Measurements from ENCODE around the gene SEMA3G. TPM values are rescaled to one million over a fixed set of nuclear protein-coding genes. Genes with fewer than 3 reads are reported as not detected.

SEMA3G gene
- total RNA-seq, 1 experiment from 2014 or later = 1.6 TPM

DNA sequence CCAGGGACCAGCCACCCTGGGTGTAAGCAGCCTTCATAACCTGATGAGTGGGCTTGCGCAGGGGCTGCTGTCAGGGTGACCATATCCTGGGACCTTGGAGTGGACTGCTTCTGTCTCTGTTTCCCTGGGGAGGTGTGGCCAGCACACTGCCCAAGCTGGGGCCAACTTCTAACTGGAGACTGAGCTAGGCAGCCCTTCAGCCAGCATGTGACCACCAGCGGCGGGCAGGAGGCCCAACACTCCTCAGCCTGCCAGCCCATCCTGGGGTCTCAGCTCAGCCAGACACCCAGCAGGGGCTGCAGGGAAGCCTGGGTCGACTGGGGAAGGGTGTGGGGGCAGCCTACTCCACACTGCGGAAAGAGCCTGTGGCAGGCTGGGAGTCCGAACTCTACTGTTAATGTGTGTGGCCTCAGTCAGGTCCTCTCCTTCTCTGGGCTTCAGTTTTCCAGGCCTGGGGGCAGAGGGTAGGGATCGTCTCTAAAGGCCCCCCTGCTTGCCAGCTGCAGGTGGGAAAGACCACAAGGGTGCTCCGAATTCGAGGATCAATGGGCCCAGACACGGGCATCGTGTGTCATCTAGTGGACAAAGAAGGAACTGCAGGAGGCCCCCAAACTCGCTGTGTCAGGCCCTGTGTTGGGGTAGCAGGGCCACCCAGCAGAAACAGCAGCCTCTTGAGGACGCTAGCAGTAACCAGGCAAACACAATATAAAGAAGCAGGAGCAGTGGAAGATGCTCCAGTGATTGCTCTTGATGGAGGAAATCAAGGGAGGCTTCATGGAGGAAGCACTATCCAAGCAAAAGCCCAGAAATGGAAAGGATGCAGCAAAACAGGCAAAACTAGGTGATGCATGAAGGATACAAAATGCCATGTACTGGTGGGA lies 2.0 kb upstream of the SEMA3G start (continued):
- TF ChIP-seq, protein P1, sequence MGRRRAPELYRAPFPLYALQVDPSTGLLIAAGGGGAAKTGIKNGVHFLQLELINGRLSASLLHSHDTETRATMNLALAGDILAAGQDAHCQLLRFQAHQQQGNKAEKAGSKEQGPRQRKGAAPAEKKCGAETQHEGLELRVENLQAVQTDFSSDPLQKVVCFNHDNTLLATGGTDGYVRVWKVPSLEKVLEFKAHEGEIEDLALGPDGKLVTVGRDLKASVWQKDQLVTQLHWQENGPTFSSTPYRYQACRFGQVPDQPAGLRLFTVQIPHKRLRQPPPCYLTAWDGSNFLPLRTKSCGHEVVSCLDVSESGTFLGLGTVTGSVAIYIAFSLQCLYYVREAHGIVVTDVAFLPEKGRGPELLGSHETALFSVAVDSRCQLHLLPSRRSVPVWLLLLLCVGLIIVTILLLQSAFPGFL (CRISPR knock-in tag; IDR thresholded peaks at IDR 0.05; ENCODE audit: borderline replicate concordance) = no peak
- no peak for TF ChIP-seq ZNF396 (CRISPR knock-in tag; IDR thresholded peaks at IDR 0.05; ENCODE audit: borderline replicate concordance)
- peak; percentile 87 for TF ChIP-seq ZNF423 (CRISPR knock-in tag; IDR thresholded peaks at IDR 0.05)
- no peak for TF ChIP-seq SOX15 (CRISPR knock-in tag; IDR thresholded peaks at IDR 0.05)

DNA sequence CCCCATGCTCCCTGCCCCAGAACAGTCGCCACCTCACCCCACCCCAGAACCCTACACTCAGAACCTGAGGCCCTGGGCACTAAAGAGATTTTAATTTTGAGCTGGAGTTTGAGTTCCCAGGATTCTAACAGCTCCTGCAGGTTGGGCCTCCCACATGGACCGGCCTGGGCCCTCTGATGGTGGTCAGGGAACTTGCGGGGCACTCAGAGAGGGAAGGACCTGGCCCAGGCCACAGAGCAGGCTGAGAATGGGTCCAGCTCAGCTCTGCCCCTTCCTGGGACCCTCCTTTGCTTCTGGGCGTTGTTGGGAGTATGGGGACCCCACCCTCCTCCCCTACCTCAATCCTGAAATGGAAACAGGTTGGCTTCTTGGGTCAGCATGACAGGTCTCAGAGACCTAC lies 1.1 kb upstream of the SEMA3G start:
- POLR2A ChIA-PET = no interaction called here
- no peaks in the 10 kb centered on the region; the same call in 1 of the 2 replicates for H3K27me3 Mint-ChIP-seq (ENCODE audit: low read depth)
- CTCF ChIA-PET = interaction anchor here (0.8 to 7.4 kb wide), 22 partner anchors 7 to 450 kb away, joined by 3 to 82 read pairs (median 4); partner anchors contain the start of genes RPL29 and TLR9
- H3K36me3 Mint-ChIP-seq = no peaks in the 10 kb centered on the region
- no peaks in the 10 kb centered on the region for H3K9me3 Mint-ChIP-seq
- ATAC-seq (no peak), DNase-seq (ENCODE audit: low spot score) (no peak)
- no peak overlapping the region for H3K4me3 Mint-ChIP-seq
- no peak overlapping the region for H3K27ac Mint-ChIP-seq
- TF ChIP-seq IRF2 (CRISPR knock-in tag; IDR thresholded peaks at IDR 0.05; ENCODE audit: borderline replicate concordance, low read depth) = no peak
- no peak for TF ChIP-seq KAT7 (CRISPR knock-in tag; IDR thresholded peaks at IDR 0.05; ENCODE audit: borderline replicate concordance)
- no peak for TF ChIP-seq CREM (CRISPR knock-in tag; IDR thresholded peaks at IDR 0.05)
- no peak for TF ChIP-seq SOX15 (CRISPR knock-in tag; IDR thresholded peaks at IDR 0.05)
- no peak for TF ChIP-seq FOXP1 (CRISPR knock-in tag; IDR thresholded peaks at IDR 0.05; ENCODE audit: borderline replicate concordance)
- TF ChIP-seq, protein P2, sequence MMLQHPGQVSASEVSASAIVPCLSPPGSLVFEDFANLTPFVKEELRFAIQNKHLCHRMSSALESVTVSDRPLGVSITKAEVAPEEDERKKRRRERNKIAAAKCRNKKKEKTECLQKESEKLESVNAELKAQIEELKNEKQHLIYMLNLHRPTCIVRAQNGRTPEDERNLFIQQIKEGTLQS (CRISPR knock-in tag; conservative IDR thresholded peaks at IDR 0.05) = no peak
- no peak for TF ChIP-seq NR2C2 (CRISPR knock-in tag; IDR thresholded peaks at IDR 0.05)
- no peak for TF ChIP-seq GTF2I (CRISPR knock-in tag; conservative IDR thresholded peaks at IDR 0.05)
- no peak for TF ChIP-seq FOXK1 (CRISPR knock-in tag; IDR thresholded peaks at IDR 0.05)
- TF ChIP-seq, protein P3, sequence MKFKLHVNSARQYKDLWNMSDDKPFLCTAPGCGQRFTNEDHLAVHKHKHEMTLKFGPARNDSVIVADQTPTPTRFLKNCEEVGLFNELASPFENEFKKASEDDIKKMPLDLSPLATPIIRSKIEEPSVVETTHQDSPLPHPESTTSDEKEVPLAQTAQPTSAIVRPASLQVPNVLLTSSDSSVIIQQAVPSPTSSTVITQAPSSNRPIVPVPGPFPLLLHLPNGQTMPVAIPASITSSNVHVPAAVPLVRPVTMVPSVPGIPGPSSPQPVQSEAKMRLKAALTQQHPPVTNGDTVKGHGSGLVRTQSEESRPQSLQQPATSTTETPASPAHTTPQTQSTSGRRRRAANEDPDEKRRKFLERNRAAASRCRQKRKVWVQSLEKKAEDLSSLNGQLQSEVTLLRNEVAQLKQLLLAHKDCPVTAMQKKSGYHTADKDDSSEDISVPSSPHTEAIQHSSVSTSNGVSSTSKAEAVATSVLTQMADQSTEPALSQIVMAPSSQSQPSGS (CRISPR knock-in tag; IDR thresholded peaks at IDR 0.05; ENCODE audit: borderline replicate concordance, low read depth) = no peak
- no peak for TF ChIP-seq MXD4 (CRISPR knock-in tag; IDR thresholded peaks at IDR 0.05; ENCODE audit: borderline replicate concordance)
- no peak for TF ChIP-seq AFF4 (CRISPR knock-in tag; IDR thresholded peaks at IDR 0.05; ENCODE audit: borderline replicate concordance)
- TF ChIP-seq JAZF1 (CRISPR knock-in tag; IDR thresholded peaks at IDR 0.05) = no peak
- no peak for TF ChIP-seq MAX (CRISPR knock-in tag; IDR thresholded peaks at IDR 0.05)
- no peak for TF ChIP-seq ZNF138 (CRISPR knock-in tag; conservative IDR thresholded peaks at IDR 0.05)
- TF ChIP-seq, protein P4, sequence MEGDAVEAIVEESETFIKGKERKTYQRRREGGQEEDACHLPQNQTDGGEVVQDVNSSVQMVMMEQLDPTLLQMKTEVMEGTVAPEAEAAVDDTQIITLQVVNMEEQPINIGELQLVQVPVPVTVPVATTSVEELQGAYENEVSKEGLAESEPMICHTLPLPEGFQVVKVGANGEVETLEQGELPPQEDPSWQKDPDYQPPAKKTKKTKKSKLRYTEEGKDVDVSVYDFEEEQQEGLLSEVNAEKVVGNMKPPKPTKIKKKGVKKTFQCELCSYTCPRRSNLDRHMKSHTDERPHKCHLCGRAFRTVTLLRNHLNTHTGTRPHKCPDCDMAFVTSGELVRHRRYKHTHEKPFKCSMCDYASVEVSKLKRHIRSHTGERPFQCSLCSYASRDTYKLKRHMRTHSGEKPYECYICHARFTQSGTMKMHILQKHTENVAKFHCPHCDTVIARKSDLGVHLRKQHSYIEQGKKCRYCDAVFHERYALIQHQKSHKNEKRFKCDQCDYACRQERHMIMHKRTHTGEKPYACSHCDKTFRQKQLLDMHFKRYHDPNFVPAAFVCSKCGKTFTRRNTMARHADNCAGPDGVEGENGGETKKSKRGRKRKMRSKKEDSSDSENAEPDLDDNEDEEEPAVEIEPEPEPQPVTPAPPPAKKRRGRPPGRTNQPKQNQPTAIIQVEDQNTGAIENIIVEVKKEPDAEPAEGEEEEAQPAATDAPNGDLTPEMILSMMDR (IDR thresholded peaks at IDR 0.05) = no peak
- no peak for TF ChIP-seq TP53 (CRISPR knock-in tag; IDR thresholded peaks at IDR 0.05)
- TF ChIP-seq MYBL2 (CRISPR knock-in tag; IDR thresholded peaks at IDR 0.05) = no peak
- peaks cover 11% of the 10 kb centered on the region; the same call in 1 of the 2 replicates for H3K4me1 Mint-ChIP-seq
